ENCODE data around the gene TTI1. TPM values are rescaled to one million over a fixed set of nuclear protein-coding genes. Genes with fewer than 3 reads are reported as not detected.
A peak's percentile ranks its signal among the peaks of the same experiment; 100 is the strongest.

TTI1 gene
- polyA plus RNA-seq, 3 donors = 6.4 to 9.1 (median 8.8) TPM

GRCh38 chr20:37995856-37996605, 37.2 kb downstream of the TTI1 start:
- H3K4me1 ChIP-seq (ENCODE audit: control insufficient read depth in 1 of 2, insufficient read depth in 2 of 2, low read length in 2 of 2) = peaks cover 10% of the 10 kb centered on the region in 2 donors
- H3K9me3 Mint-ChIP-seq = no peaks in the 10 kb centered on the region
- intact Hi-C loops (cut with micrococcal nuclease) = loop anchor here in 1 of 2 donors (10.0 kb wide), 1 partner anchor 431 kb away; no protein-coding TSS in a partner anchor
- H3K4me2 ChIP-seq (replicated peaks; ENCODE audit: extremely low read depth, low read length, poor library complexity, severe bottlenecking) = no peak overlapping the region
- H3K27ac Mint-ChIP-seq = peak overlapping the region in 1 of 7 donors; percentile 27
- H3K9ac ChIP-seq (ENCODE audit: insufficient read depth, low read length, poor library complexity, severe bottlenecking) = no peak overlapping the region
- no peak for DNase-seq
- 95% methylated on average over 5 of the region's 9 CpGs for WGBS (ENCODE audit: insufficient coverage)
- H3K27ac ChIP-seq (ENCODE audit: low read depth in 1 of 2, low read length in 2 of 2) = no peak overlapping the region
- no peaks in the 10 kb centered on the region for H3K79me2 ChIP-seq (ENCODE audit: insufficient read depth, low read length)
- no peak overlapping the region for H2AFZ ChIP-seq (ENCODE audit: insufficient read depth, low read depth, low read length, poor library complexity, severe bottlenecking)
- TF ChIP-seq, protein P1, sequence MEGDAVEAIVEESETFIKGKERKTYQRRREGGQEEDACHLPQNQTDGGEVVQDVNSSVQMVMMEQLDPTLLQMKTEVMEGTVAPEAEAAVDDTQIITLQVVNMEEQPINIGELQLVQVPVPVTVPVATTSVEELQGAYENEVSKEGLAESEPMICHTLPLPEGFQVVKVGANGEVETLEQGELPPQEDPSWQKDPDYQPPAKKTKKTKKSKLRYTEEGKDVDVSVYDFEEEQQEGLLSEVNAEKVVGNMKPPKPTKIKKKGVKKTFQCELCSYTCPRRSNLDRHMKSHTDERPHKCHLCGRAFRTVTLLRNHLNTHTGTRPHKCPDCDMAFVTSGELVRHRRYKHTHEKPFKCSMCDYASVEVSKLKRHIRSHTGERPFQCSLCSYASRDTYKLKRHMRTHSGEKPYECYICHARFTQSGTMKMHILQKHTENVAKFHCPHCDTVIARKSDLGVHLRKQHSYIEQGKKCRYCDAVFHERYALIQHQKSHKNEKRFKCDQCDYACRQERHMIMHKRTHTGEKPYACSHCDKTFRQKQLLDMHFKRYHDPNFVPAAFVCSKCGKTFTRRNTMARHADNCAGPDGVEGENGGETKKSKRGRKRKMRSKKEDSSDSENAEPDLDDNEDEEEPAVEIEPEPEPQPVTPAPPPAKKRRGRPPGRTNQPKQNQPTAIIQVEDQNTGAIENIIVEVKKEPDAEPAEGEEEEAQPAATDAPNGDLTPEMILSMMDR (IDR thresholded peaks at IDR 0.05) = no peak
- no peaks in the 10 kb centered on the region for H3K9me3 ChIP-seq (replicated peaks in 1 of 2; ENCODE audit: control insufficient read depth in 1 of 2, insufficient read depth in 1 of 2, low read length in 2 of 2)
- no peaks in the 10 kb centered on the region for H4K20me1 ChIP-seq (ENCODE audit: insufficient read depth, low read length)
- H3K36me3 ChIP-seq (replicated peaks in 1 of 2; ENCODE audit: control insufficient read depth in 1 of 2, insufficient read depth in 2 of 2, low read length in 2 of 2) = peaks cover 58 to 82% of the 10 kb centered on the region in 2 donors
- no peak overlapping the region for H3K4me3 Mint-ChIP-seq
- H3K27me3 Mint-ChIP-seq (ENCODE audit: low read depth in 3 of 3) = no peaks in the 10 kb centered on the region
- H3K27me3 ChIP-seq (ENCODE audit: control insufficient read depth in 2 of 2, insufficient read depth in 2 of 2, low read length in 2 of 2) = no peaks in the 10 kb centered on the region
- peaks cover 15% of the 10 kb centered on the region for H3K4me1 Mint-ChIP-seq
- no peak overlapping the region for H3K4me3 ChIP-seq (replicated peaks in 1 of 3; ENCODE audit: low read depth in 2 of 3, low read length in 3 of 3)
- H3K36me3 Mint-ChIP-seq = peaks cover 85 to 93% of the 10 kb centered on the region in 2 donors

GRCh38 chr20:37994512-37994911, 38.7 kb downstream of the TTI1 start:
- H3K4me1 Mint-ChIP-seq = peaks cover 27% of the 10 kb centered on the region
- no peak overlapping the region for H3K27ac ChIP-seq (ENCODE audit: low read depth in 1 of 2, low read length in 2 of 2)
- H3K4me1 ChIP-seq (ENCODE audit: control insufficient read depth in 1 of 2, insufficient read depth in 2 of 2, low read length in 2 of 2) = peaks cover 25% of the 10 kb centered on the region in 2 donors
- intact Hi-C loops (cut with micrococcal nuclease) = loop anchor here (5.0 to 10.0 kb wide), 2 partner anchors 427 to 430 kb away; no protein-coding TSS in a partner anchor
- no peaks in the 10 kb centered on the region for H3K27me3 ChIP-seq (ENCODE audit: control insufficient read depth in 2 of 2, insufficient read depth in 2 of 2, low read length in 2 of 2)
- H2AFZ ChIP-seq (ENCODE audit: insufficient read depth, low read depth, low read length, poor library complexity, severe bottlenecking) = no peak overlapping the region
- peaks cover 0 to 3% (median 0%) of the 10 kb centered on the region in 3 donors for H3K27me3 Mint-ChIP-seq (ENCODE audit: low read depth in 3 of 3)
- no peaks in the 10 kb centered on the region for H3K9me3 Mint-ChIP-seq
- H3K27ac Mint-ChIP-seq = peak overlapping the region in 4 of 7 donors; percentile 4 to 61 (median 30)
- no peak overlapping the region for H3K4me3 ChIP-seq (replicated peaks in 1 of 3; ENCODE audit: low read depth in 2 of 3, low read length in 3 of 3)
- no peaks in the 10 kb centered on the region for H4K20me1 ChIP-seq (ENCODE audit: insufficient read depth, low read length)
- H3K36me3 Mint-ChIP-seq = peaks cover 78 to 86% of the 10 kb centered on the region in 2 donors
- no peaks in the 10 kb centered on the region for H3K9me3 ChIP-seq (replicated peaks in 1 of 2; ENCODE audit: control insufficient read depth in 1 of 2, insufficient read depth in 1 of 2, low read length in 2 of 2)
- no peak overlapping the region for H3K4me2 ChIP-seq (replicated peaks; ENCODE audit: extremely low read depth, low read length, poor library complexity, severe bottlenecking)
- H3K79me2 ChIP-seq (ENCODE audit: insufficient read depth, low read length) = no peaks in the 10 kb centered on the region
- 83% methylated on average over 4 of the region's 4 CpGs for WGBS (ENCODE audit: insufficient coverage)
- no peak for DNase-seq
- TF ChIP-seq, protein P1 (IDR thresholded peaks at IDR 0.05) = no peak
- peaks cover 53 to 67% of the 10 kb centered on the region in 2 donors for H3K36me3 ChIP-seq (replicated peaks in 1 of 2; ENCODE audit: control insufficient read depth in 1 of 2, insufficient read depth in 2 of 2, low read length in 2 of 2)
- H3K4me3 Mint-ChIP-seq = no peak overlapping the region
- no peak overlapping the region for H3K9ac ChIP-seq (ENCODE audit: insufficient read depth, low read length, poor library complexity, severe bottlenecking)
